B cell (primary cell): ENCODE measurements around the gene TBX15. TPM values are rescaled to one million over a fixed set of nuclear protein-coding genes. Genes with fewer than 3 reads are reported as not detected.

Source experiments
- ATAC-seq: fragments of 200-7000 bp; cut with Tn5 transposase; one replicate; pipeline ENCODE4 v1.10.0; 2021; ENCODE audit warnings: low read depth, mild to moderate bottlenecking, moderate number of reproducible peaks, moderate library complexity
- CTCF ChIA-PET: fragments of 350-600 bp; sonication (Branson Sonifier 250); formaldehyde crosslinking; loops from one replicate; lab custom pipeline; 2021; ENCODE audit warnings: antibody characterized with exemption, inconsistent platforms; lab: Charles Lee
- POLR2A ChIA-PET: fragments of 350-600 bp; sonication (Branson Sonifier 250); formaldehyde crosslinking; loops from one replicate; lab custom pipeline; 2021; ENCODE audit warnings: antibody characterized with exemption; lab: Charles Lee
- DNase-seq: peaks from one replicate; pipeline ENCODE4 v3.0.0; 2013
- H2AFZ ChIP-seq: 2 replicates; pipeline ENCODE4 v1.6.1; 2012; ENCODE audit warnings: mild to moderate bottlenecking, low read depth, low read length; ENCODE audit not compliant: insufficient read depth, poor library complexity, severe bottlenecking
- H3K27ac ChIP-seq, 2 donors: 1 replicate in 1 of 2; 2 replicates in 1 of 2; pipeline ENCODE4 v1.5.1; 2012 to 2013; ENCODE audit warnings: low read length in 2 of 2, mild to moderate bottlenecking in 2 of 2, moderate library complexity in 1 of 2
- H3K27me3 ChIP-seq, 4 experiments: fragments of 200-600 bp in 1 of 4; sonication (generic) in 1 of 4; replicated peaks in 1 of 4; 1 replicate in 2 of 4; 2 replicates in 2 of 4; pipeline versions ENCODE4 v1.6.1 to v1.7.0; 2013 to 2016; ENCODE audit warnings: low read length in 3 of 4, mild to moderate bottlenecking in 2 of 4, mixed read lengths in 1 of 4, moderate library complexity in 1 of 4; ENCODE audit not compliant: insufficient read depth in 4 of 4, control insufficient read depth in 3 of 4; ENCODE audit errors: control extremely low read depth in 1 of 4
- H3K36me3 ChIP-seq, 2 experiments: replicated peaks in 1 of 2; 1 replicate in 1 of 2; 2 replicates in 1 of 2; pipeline versions ENCODE4 v1.6.1 to v1.7.1; 2013; ENCODE audit warnings: low read length in 1 of 2; ENCODE audit not compliant: insufficient read depth in 2 of 2, control insufficient read depth in 1 of 2; ENCODE audit errors: control extremely low read depth in 1 of 2, extremely low read depth in 1 of 2
- H3K4me1 ChIP-seq, 2 donors: fragments of 200-600 bp in 1 of 2; sonication (generic) in 1 of 2; 1 replicate in 1 of 2; 2 replicates in 1 of 2; pipeline versions ENCODE4 v1.5.1 to v1.6.1; 2013 to 2017; ENCODE audit warnings: low read length in 2 of 2; ENCODE audit not compliant: control insufficient read depth in 2 of 2, insufficient read depth in 2 of 2
- H3K4me2 ChIP-seq: replicated peaks from 2 replicates; pipeline ENCODE3; 2012; ENCODE audit warnings: mild to moderate bottlenecking, low read depth, low read length; ENCODE audit not compliant: poor library complexity, severe bottlenecking
- H3K4me3 ChIP-seq, 5 experiments: fragments of 200-600 bp in 1 of 5; sonication (generic) in 1 of 5; 1 replicate in 3 of 5; 2 replicates in 2 of 5; pipeline versions ENCODE4 v1.5.1 to v1.7.0; 2011 to 2016; ENCODE audit warnings: low read length in 4 of 5, mild to moderate bottlenecking in 4 of 5, low read depth in 2 of 5, control low read depth in 1 of 5, moderate library complexity in 1 of 5; ENCODE audit not compliant: insufficient read depth in 1 of 5; ENCODE audit errors: control extremely low read depth in 1 of 5, extremely low read depth in 1 of 5
- H3K79me2 ChIP-seq: fragments of 200-600 bp; sonication (generic); one replicate; pipeline ENCODE4 v1.6.0; 2016; ENCODE audit warnings: low read length; ENCODE audit not compliant: control insufficient read depth, insufficient read depth
- H3K9ac ChIP-seq: fragments of 200-600 bp; sonication (generic); 2 replicates; pipeline ENCODE4 v1.6.1; 2017; ENCODE audit warnings: mild to moderate bottlenecking, low read length, moderate library complexity
- H3K9me3 ChIP-seq, 3 donors: one replicate each; pipeline versions ENCODE4 v1.6.1 to v1.7.1; 2013; ENCODE audit warnings: low read length in 2 of 3; ENCODE audit not compliant: control insufficient read depth in 2 of 3, insufficient read depth in 1 of 3; ENCODE audit errors: control extremely low read depth in 1 of 3
- H4K20me1 ChIP-seq: 2 replicates; pipeline ENCODE4 v1.6.0; 2012; ENCODE audit warnings: mild to moderate bottlenecking, low read length; ENCODE audit not compliant: insufficient read depth, control insufficient read depth, poor library complexity, severe bottlenecking
- H3K27ac Mint-ChIP-seq: one replicate; pipeline ENCODE4 v1.8.0; 2021; ENCODE audit warnings: mixed read lengths
- H3K27me3 Mint-ChIP-seq: one replicate; pipeline ENCODE4 v1.8.0; 2021; ENCODE audit warnings: mixed read lengths
- H3K4me1 Mint-ChIP-seq: one replicate; pipeline ENCODE4 v1.8.0; 2021; ENCODE audit warnings: mixed read lengths
- H3K4me3 Mint-ChIP-seq: one replicate; pipeline ENCODE4 v1.8.0; 2021; ENCODE audit warnings: mixed read lengths
- H3K9me3 Mint-ChIP-seq: one replicate; pipeline ENCODE4 v1.8.0; 2022; ENCODE audit warnings: mixed read lengths; ENCODE audit not compliant: insufficient read depth
- EZH2 ChIP-seq: IDR thresholded peaks from 2 replicates; pipeline ENCODE4 v1.6.1; 2012; ENCODE audit warnings: borderline replicate concordance, low read depth, mild to moderate bottlenecking, moderate library complexity, low read length; ENCODE audit not compliant: insufficient read depth, poor library complexity, severe bottlenecking
- WGBS: methylation state at CpG from one replicate; pipeline ENCODE4 v1.1.5; 2013; ENCODE audit warnings: missing lambda C conversion rate; ENCODE audit not compliant: insufficient coverage; 5-methylcytosine and 5-hydroxymethylcytosine counted together
- intact Hi-C: fragments of 100-400 bp; cut with micrococcal nuclease; formaldehyde crosslinking; loops from one replicate; pipeline ENCODE4 v1.10.0; 2022
- polyA plus RNA-seq: library from polyadenylated mRNA; depleted of rRNA; stranded (reverse); fragments of >200 nt; gene quantifications from 2 replicates; pipeline ENCODE4 v1.2.3, GENCODE V29; 2012
- total RNA-seq, 2 donors: library from RNA; stranded (reverse); fragments of 120-200 nt in 1 of 2; gene quantifications; 1 replicate in 1 of 2; 2 replicates in 1 of 2; pipeline versions ENCODE4 v1.2.3 to v1.2.4, GENCODE V29; 2013 to 2022
- TF ChIP-seq, protein P1 (sequence below): fragments of 200-600 bp; IDR thresholded peaks from one replicate; pipeline ENCODE4 v1.8.0; 2022; ENCODE audit warnings: antibody characterized with exemption, mild to moderate bottlenecking

TBX15 gene
- total and polyA plus RNA-seq, 2 donors (not counting 1 experiment from before 2014, with no cell fraction given): 0.03 to 0.15 TPM

DNA sequence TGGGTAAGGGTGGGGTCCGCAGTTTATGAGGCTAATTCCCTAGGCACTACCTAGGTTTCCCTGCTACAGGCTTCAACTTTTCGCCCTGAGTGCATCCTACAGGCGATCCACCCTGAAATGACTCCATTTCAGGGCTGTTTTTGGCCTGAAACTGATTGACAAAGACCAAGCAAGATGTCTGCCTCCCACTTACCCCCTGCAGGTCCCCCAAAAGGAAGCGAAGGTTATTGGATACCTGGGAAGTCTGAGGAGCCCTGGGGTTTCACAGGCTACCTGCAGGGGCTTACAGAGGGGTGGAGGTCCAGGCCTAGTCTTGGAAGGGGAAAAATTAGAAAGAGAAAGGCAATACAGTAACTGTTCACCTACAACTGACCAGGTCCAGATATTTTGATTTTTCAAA, 3.3 kb upstream of the TBX15 start:
- CTCF ChIA-PET: no interaction called here
- no peaks in the 10 kb centered on the region for H3K79me2 ChIP-seq
- H3K36me3 ChIP-seq: no peaks in the 10 kb centered on the region
- DNase-seq: no peak
- ATAC-seq: no peak
- H3K4me1 ChIP-seq: peaks cover 25 to 26% of the 10 kb centered on the region in 2 donors
- 28% methylated on average over 2 of the region's 4 CpGs for WGBS
- intact Hi-C loops: no loop called here
- Mint-ChIP-seq H3K27me3 (peaks cover 68% of the 10 kb centered on the region), H3K4me3 (no peak overlapping the region), H3K9me3 (peaks cover 3% of the 10 kb centered on the region), H3K27ac (no peak overlapping the region), H3K4me1 (peaks cover 9% of the 10 kb centered on the region)
- no peak overlapping the region for H3K9ac ChIP-seq
- POLR2A ChIA-PET: no interaction called here
- TF ChIP-seq, protein P1, sequence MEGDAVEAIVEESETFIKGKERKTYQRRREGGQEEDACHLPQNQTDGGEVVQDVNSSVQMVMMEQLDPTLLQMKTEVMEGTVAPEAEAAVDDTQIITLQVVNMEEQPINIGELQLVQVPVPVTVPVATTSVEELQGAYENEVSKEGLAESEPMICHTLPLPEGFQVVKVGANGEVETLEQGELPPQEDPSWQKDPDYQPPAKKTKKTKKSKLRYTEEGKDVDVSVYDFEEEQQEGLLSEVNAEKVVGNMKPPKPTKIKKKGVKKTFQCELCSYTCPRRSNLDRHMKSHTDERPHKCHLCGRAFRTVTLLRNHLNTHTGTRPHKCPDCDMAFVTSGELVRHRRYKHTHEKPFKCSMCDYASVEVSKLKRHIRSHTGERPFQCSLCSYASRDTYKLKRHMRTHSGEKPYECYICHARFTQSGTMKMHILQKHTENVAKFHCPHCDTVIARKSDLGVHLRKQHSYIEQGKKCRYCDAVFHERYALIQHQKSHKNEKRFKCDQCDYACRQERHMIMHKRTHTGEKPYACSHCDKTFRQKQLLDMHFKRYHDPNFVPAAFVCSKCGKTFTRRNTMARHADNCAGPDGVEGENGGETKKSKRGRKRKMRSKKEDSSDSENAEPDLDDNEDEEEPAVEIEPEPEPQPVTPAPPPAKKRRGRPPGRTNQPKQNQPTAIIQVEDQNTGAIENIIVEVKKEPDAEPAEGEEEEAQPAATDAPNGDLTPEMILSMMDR: no peak
- no peaks in the 10 kb centered on the region for H4K20me1 ChIP-seq
- H3K27me3 ChIP-seq: peaks cover 0 to 98% (median 82%) of the 10 kb centered on the region in 4 experiments
- no peak overlapping the region for H3K27ac ChIP-seq
- H3K4me3 ChIP-seq: no peak overlapping the region
- H3K4me2 ChIP-seq: no peak overlapping the region
- H3K9me3 ChIP-seq: peaks cover 0 to 73% (median 17%) of the 10 kb centered on the region in 3 donors
- H2AFZ ChIP-seq: no peak overlapping the region

DNA sequence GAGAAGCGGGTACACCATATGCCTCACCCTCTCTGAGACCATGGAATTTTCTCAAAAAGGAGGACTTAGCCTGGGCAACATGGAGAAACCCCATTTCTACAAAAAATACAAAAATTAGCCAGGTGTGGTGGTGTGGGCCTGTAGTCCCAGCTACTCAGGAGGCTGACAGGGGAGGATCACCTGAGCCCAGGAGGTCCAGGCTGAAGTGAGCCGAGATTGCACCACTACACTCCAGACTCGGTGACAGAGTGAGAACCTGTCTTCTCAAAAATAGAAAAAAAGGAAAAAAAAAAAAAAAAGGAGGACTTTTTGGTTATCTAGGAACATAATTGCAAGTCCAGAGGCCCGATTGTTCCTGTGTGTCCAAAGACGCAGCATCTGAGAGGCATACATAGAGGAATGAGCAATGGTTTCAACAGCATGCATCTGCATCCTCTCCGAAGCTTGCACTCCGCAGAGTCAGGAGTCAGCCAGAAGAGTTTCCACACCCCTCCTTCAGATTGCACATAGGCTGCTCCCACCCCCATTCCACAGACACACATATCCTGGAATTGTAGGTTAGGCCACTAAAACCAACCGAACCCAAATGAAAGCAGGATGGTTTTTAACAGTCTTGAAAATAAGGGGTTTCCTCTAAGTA, 2.5 kb upstream of the TBX15 start:
- TF ChIP-seq EZH2: no peak
- TF ChIP-seq, protein P1: no peak
- H3K79me2 ChIP-seq: no peaks in the 10 kb centered on the region
- peaks cover 32 to 34% of the 10 kb centered on the region in 2 donors for H3K4me1 ChIP-seq
- intact Hi-C loops: no loop called here
- ChIA-PET POLR2A (no interaction called here), CTCF (no interaction called here)
- H3K4me3 ChIP-seq: no peak overlapping the region
- peaks cover 0 to 100% (median 86%) of the 10 kb centered on the region in 4 experiments for H3K27me3 ChIP-seq
- 50% methylated on average over 2 of the region's 8 CpGs for WGBS
- no peak for DNase-seq
- ATAC-seq: no peak
- Mint-ChIP-seq H3K4me1 (peaks cover 15% of the 10 kb centered on the region), H3K27ac (no peak overlapping the region), H3K27me3 (peaks cover 73% of the 10 kb centered on the region), H3K4me3 (no peak overlapping the region), H3K9me3 (peaks cover 3% of the 10 kb centered on the region)
- no peak overlapping the region for H3K4me2 ChIP-seq
- no peak overlapping the region for H3K27ac ChIP-seq
- no peaks in the 10 kb centered on the region for H4K20me1 ChIP-seq
- H3K9ac ChIP-seq: no peak overlapping the region
- H3K9me3 ChIP-seq: peaks cover 0 to 81% (median 25%) of the 10 kb centered on the region in 3 donors
- H3K36me3 ChIP-seq: no peaks in the 10 kb centered on the region
- no peak overlapping the region for H2AFZ ChIP-seq
